ENCODE data around the gene GTF2E1.
"Not testable (repeated sequence)": the region's sequence is repeated elsewhere in the genome, so short reads cannot be mapped to it uniquely, and the experiment has no call there.

GTF2E1 gene

GRCh38 chr3:120742198-120742848 is at the start of gene GTF2E1, which contains the start of gene RABL3:
Gene GTF2E1, plus strand, starts transcription at chr3:120742744. Its CDS starts 7,809 bp downstream, at chr3:120750553.
Gene RABL3, minus strand, starts transcription at chr3:120742516. Its CDS starts 9 bp downstream, at chr3:120742507.
- DNase-seq (ENCODE audit: low spot score), result peak; percentile 99

- DNase-seq (ENCODE audit: low spot score), result no peak
These were observed 48.9 kb upstream of the GTF2E1 start for GRCh38 chr3:120693439-120694171.

GRCh38 chr3:120699333-120699732 is 43.2 kb upstream of the GTF2E1 start:
- DNase-seq (ENCODE audit: low spot score), result no peak

- DNase-seq (ENCODE audit: low spot score), result no peak
These were observed 36.5 kb upstream of the GTF2E1 start for GRCh38 chr3:120705884-120706582.

- DNase-seq (ENCODE audit: low spot score), result no peak
These were observed 35.6 kb upstream of the GTF2E1 start for GRCh38 chr3:120706950-120707349.

- DNase-seq (ENCODE audit: low spot score), result no peak
These were observed 34.1 kb upstream of the GTF2E1 start for GRCh38 chr3:120708408-120708807.

GRCh38 chr3:120710369-120710768 is 32.2 kb upstream of the GTF2E1 start:
- no peak for DNase-seq (ENCODE audit: low spot score)

GRCh38 chr3:120713262-120713661 is 29.3 kb upstream of the GTF2E1 start:
- no peak for DNase-seq (ENCODE audit: low spot score)

- peak; percentile 11 for DNase-seq (ENCODE audit: low spot score)
These were observed 23.2 kb upstream of the GTF2E1 start for GRCh38 chr3:120719167-120719834.

GRCh38 chr3:120726791-120727190 is 15.8 kb upstream of the GTF2E1 start:
- DNase-seq (ENCODE audit: low spot score), result no peak

GRCh38 chr3:120730576-120731542 is 11.7 kb upstream of the GTF2E1 start:
- no peak for DNase-seq (ENCODE audit: low spot score)

- not testable (repeated sequence) for DNase-seq (ENCODE audit: low spot score)
These were observed 4.5 kb upstream of the GTF2E1 start for GRCh38 chr3:120738006-120738405.

GRCh38 chr3:120741320-120741719 is 1.2 kb upstream of the GTF2E1 start:
- DNase-seq (ENCODE audit: low spot score), result no peak

- DNase-seq (ENCODE audit: low spot score), result no peak
These were observed 727 bp upstream of the GTF2E1 start for GRCh38 chr3:120741837-120742197.

- peak; percentile 9 for DNase-seq (ENCODE audit: low spot score)
These were observed 363 bp downstream of the GTF2E1 start for GRCh38 chr3:120742849-120743365.

GRCh38 chr3:120743556-120744195 is 1.1 kb downstream of the GTF2E1 start:
- no peak for DNase-seq (ENCODE audit: low spot score)

GRCh38 chr3:120745466-120745865 is 2.9 kb downstream of the GTF2E1 start:
- no peak for DNase-seq (ENCODE audit: low spot score)

- no peak for DNase-seq (ENCODE audit: low spot score)
These were observed 7.3 kb downstream of the GTF2E1 start for GRCh38 chr3:120749843-120750242.

GRCh38 chr3:120752230-120752629 is 9.7 kb downstream of the GTF2E1 start:
- DNase-seq (ENCODE audit: low spot score), result no peak

- DNase-seq (ENCODE audit: low spot score), result no peak
These were observed 10.3 kb downstream of the GTF2E1 start for GRCh38 chr3:120752865-120753264.

All from activated CD4-positive, alpha-beta T cell treated with anti-CD3 and anti-CD28 coated beads, Interleukin-2, Interleukin-4, amounts not matched to agents 100 ng/mL and 50 ng/mL, durations not matched to agents 16 hours and 8 hours (primary cell).